GM18526 (cell line): ENCODE results near the gene TP53I13.
A peak's percentile ranks its signal among the peaks of the same experiment; 100 is the strongest.

Experiments
- POLR2A ChIP-seq: IDR thresholded peaks from 3 replicates; pipeline ENCODE4 v1.6.1; 2011; ENCODE audit not compliant: insufficient read length; ENCODE audit errors: extremely low read depth

Gene TP53I13

DNA sequence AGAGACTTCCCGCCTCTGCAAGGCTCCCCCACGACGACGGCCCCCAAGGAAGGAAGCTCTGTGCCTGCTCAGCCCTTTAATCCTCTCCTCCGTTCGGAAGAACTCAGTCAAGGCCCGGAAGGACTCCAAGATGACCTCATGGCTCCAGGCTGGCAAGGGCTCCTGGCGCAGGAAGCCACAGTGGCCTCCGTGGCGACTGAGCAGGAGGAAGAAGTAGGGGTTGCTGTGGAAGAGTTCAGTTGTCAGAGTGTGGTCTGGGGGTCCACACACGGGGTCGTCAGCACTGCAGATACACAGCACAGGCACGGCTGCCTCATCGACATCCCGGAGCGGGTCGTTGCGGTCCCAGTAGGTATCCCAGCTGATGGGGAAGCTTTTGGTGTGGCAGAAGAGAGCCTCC lies 5.9 kb upstream of the TP53I13 start:
- TF ChIP-seq POLR2A: no peak

DNA sequence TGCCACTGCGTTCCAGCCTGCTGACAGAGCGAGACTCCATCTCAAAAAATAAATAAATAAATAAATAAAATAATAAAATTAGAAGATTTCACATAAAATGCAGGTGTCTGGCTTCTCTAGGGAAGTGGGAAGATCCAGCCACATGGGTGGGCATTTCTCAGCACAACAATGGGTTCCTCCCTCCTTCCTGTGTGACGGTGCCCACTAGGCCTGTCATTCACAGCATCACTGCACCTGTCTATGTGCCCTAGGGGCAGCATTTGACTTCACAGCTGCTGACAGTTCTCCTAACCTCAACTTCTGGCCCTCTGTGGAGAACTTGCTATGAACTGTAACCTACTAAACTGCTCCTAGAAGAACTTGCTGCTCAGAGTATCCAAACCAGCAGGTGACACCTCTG lies 4.7 kb upstream of the TP53I13 start:
- no peak for TF ChIP-seq POLR2A

DNA sequence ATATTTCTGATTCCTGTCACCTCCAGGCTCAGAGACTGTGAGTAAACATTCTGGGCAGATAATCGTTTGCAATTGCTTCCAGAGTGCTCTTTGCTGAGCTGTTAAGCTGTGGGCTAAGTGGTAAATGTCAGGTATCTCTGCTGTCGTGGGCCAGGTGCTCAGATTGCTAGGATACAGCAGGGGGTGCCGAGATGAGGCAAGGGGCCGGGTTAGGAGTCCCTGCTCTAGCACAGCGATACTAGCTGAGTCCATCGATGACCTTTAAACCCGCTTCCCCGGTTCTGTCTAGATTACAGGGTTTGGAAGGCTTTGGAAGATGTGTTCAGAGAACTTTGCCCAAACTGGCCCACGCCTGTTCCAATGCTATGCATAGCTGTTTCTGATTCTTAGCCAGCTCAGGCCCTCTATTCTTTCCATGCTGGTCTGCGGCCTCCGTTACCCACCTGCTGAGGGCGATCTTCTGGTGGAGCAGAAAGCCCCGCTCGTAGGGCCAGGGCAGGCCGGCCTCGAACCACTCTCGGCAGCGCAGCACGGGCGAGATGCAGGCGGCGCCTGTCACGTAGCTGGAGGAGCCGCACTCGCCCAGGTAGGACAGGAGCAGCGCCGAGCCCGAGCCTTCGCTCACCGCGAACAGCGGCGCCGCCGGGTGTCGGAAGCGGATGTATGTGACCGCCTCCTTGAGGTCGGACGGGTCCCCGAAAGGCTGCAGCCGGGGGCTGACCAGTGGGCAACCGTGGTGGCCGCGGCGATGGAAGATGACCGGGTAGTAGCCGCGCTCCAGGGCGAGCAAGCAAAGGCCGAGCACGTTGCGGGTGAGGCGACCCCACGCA lies 2.6 kb upstream of the TP53I13 start:
- TF ChIP-seq POLR2A: peak; percentile 10

DNA sequence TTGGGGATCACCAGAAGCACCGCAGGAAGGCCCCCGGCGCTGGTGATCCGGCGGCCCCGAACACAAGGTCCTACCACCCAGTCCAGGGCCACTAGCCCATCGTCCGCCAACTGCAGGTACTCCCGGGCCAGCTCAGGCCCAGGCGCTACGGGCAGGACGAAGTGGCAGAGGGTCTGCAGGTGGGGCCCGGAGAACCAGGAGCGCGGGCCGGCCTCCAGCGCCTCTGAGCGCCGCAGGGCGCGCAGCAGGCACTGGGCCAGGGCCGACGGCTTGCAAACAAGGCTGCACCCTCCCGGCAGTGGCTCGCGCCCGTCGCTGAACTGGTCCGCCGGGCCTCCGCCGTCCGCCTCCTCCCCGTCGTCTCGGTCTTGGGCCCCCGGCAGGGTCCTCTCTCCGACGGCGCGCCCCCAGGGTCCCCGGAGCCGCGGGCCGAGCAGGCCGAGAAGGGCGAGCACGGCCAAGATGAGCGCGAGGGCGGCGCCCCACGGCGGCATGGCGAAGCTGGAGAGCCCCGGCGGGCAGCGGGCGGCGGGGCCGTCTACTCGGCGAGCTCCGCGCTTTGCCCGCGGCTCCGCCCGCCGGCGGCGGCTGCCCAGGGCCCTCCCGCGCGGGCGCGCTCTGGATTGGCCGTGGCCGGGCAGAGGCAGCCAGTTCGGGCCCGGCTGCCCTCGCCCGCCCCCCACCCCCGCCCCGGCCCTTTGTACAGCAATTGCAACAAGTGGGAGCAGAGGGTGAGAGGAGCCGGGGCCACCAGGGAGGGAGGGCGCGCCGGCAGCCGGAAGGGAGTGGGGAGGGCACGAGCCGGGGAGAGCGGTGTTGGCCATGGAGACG lies 1.8 kb upstream of the TP53I13 start, which contains the start of gene ABHD15:
Gene ABHD15, minus strand, starts transcription at position 565 of the 831 bp plus-strand sequence. Its CDS starts 71 bp downstream, at position 494.
- peak; percentile 2 for TF ChIP-seq POLR2A

DNA sequence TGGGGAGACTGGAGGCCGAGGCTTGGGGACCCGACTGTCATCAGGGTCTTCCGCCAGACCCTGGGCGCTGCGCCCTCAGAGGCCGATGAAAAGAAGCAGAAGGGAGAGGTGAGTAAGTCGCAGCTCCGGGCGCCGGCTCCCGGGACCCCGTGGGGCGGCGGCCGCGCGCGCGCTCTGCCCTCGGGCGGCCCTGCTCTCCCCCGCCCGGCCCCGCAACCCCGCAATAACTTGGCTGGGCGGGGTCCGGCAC lies 1.3 kb upstream of the TP53I13 start:
- no peak for TF ChIP-seq POLR2A

DNA sequence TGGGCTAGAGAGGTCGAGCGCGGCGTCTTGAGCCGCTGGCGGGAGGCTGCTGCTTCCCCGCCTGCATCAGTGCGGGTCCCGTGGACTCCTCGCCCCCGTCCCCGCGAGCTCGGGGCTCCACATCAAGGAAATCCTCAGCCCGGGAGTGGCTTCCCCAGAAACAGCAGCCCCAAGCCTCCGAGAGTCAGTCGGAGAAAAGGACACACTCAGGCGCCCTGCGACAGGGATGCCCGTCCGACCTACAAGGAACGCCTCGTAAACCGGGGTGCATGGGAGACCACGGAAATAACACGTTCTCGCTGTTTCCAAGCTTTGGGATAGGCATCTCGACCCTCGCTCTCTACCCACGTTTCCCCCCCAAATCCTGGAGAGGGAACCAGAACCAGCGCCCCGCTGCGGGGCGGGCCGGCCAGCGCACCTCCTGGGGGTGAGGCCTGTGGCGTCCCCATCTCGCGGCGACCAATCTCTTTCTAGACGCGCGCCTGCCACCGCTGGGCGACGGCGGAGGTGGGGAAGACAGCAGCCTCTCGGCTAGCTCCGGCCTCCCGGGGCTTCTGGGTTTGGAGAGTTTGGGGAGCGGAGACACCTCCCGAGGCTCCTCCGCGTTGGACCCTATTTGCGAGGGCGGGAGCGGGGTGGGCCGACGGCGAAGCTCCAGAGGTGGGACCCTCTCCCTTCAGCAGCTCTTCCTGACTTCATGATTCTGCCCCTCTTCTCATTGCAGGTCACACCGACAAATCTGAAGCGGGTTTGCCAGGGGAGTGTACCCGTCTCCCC lies 759 bp upstream of the TP53I13 start:
- TF ChIP-seq POLR2A: no peak

DNA sequence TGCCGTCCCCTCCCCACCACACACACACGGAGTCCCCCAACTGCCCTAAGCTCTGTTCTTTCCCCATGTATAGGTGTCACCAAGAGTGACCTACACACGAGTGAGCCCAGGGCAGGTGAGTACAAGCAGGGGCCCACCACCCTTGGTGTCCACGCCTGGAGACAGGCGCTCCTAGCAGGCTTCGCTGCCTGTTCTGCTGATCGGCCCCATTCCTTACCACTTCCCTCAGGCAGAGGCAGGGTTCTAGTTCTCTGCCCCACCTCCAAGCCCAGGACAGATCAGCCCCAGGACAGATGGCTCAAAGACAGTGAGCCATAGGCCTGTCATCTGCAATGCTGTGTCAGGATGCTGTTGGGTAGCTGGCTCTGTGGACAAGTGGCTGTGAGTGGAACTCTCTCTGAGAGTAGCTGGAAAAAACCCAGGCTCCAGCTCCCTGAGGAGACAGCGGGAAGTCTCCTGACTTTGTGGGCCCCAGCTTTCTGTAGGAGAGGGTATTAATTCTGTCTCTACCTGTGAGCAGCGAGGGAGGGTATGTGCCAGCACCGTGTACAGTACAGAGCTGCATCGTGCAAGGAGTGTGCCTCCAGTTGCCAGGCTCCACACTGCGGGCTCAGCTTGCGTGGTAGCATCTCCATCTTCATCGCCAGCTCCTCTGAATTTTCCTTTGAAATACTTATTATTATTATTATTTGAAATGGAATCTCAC lies 897 bp downstream of the TP53I13 start:
- no peak for TF ChIP-seq POLR2A

DNA sequence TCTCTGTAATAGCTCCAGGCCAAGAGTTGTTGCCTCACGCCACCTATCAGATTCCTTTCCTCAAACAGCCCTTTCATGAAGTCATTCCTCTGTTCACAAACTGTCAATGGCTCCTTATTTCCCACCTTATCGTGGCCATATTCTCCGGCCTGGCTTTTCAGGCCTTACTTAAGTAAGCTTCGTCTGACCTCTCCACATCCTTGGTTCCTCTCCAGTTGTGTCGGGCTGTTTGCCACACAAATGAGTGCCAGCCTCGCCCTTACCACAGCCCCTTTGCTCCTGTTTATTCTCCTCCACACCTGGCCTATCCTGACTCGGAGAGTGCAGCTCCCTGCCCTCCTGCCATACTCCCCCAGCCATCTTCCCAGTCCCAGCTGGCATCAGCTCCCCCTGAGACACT lies 2.0 kb downstream of the TP53I13 start:
- TF ChIP-seq POLR2A: no peak

DNA sequence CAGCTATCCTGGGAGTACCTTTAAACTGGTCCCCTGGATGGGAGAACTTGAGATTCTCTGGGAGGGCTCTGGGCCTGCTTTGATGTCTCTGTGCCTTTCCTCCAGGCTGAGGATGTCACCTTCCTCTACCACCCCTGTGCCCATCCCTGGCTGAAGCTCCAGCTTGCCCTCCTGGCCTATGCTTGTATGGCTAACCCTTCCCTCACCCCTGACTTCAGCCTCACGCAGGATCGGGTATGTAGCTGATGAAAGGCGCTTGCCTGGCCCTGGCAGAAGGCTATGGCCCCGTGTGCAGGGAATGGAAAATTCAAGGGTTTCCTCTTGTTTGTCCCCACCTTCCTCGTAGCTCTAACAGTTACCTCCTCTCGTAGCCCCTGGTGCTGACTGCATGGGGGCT lies 3.0 kb downstream of the TP53I13 start:
- TF ChIP-seq POLR2A: no peak

DNA sequence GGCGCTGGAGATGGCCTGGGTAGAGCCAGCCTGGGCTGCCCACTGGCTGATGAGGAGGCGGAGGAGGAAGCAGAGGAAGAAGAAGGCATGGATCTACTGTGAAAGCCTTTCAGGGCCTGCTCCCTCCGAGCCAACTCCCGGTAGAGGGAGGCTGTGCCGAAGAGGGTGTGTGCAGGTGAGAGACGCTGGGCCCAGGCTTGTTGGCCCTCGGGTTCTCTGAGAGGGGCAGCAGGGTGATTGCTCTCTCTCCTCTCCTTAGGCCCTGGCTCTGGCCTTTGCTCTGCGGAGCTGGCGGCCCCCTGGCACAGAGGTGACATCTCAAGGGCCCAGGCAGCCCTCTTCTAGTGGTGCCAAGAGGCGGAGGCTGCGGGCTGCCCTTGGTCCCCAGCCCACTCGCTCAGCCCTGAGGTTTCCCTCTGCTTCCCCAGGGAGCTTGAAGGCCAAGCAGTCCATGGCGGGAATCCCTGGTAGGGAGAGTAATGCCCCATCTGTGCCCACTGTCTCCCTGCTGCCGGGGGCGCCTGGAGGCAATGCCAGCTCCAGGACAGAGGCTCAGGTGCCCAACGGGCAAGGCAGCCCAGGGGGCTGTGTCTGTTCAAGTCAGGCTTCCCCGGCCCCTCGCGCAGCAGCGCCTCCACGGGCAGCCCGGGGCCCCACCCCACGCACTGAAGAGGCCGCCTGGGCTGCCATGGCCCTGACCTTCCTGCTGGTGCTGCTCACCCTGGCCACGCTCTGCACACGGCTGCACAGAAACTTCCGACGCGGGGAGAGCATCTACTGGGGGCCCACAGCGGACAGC lies 3.6 kb downstream of the TP53I13 start:
- TF ChIP-seq POLR2A: no peak

DNA sequence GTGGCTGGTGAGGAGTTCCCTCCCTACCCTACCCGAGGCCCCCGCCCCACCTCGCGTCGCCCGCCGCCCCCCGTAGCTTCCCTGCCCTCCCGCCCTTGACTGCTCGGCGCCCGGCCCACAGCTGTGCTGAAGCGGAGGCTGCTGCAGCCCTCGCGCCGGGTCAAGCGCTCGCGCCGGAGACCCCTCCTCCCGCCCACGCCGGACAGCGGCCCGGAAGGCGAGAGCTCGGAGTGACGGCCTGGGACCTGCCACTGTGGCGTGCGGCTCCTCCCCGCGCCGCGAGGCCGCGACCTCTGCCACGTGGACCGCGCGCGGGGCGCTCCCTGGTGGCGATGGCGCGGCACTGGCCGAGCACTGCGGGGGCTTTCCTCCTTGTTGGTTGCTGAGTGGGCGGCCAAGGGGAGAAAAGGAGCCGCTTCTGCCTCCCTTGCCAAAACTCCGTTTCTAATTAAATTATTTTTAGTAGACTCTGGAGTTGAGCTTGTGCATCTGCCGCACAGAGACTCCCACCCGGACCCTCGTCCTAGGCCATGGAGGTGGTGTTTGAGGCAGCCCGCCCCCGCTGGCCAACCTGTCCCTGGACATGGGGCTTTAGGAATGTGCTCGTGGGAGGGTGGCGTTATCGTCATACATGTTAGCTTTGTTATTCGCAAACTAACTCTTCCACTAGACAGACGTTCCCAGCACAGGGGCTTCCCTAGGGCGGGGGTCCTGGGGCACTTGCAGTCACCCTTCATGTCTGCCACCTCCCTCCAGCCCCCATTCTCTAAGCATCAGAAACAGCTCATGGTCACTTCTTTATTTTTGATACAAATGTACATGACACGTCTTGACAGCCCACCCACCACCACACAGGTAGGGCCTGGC lies 4.4 kb downstream of the TP53I13 start:
- TF ChIP-seq POLR2A: peak; percentile 17

DNA sequence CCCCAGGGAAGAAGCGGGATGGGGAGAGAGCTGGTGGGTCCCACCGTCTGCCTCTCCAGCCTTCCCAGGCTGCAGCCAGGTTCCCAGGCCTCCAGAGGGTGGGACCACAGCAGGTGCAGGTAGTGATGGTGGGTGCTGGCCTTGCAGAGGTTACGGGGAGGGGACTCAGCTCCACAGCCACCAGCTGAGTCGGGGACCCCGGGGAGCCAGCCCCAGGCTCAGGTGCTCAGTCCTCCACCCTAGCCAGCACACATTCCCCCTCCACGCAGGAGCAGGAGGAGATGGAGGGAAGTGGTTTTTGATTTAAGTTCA lies 5.0 kb downstream of the TP53I13 start:
- TF ChIP-seq POLR2A: no peak

DNA sequence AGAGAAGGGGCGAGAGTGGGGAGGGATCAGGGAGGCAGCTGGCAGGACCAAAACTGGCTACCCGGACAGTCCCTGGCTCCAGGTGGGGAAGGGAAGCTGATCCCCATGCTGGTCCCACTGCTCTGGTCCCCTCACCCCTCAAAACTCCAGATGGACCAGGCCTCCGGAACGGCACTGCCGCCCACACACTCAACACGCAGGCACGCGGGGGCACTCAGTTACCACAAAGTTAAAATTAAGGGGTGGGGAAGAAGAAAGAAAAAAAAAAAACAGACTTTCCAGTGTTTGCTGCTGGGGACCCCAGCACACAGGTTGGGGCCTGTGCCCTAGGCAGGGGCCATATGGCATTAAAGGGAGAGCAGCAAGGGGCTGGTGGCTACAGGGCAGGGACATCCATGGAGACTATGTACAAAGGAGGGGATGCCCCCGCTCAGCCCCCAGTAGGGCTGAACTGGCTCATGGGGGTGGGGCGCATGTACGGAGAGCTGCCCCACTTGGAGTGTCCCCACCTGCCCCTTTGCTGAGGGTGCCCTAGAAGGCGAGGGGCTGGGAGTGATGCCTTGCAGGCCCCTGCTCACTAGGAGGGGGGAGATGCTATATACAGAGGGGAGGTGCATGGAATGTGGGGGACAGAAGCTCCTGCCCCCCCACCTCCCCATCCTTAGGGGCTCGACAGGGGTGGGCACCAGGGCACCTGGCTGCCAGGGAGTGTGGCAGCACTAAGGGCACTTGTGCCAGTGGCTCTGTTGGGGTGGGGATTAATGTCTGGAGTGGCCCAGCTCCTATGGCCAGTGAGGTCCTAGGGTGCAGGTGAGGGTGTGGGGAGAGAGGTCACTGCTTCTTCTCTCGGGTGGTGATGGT lies 5.6 kb downstream of the TP53I13 start:
- no peak for TF ChIP-seq POLR2A
